Kidney (tissue), 14 donors: ENCODE results near the gene MAGED1. TPM values are rescaled to one million over a fixed set of nuclear protein-coding genes. Genes with fewer than 3 reads are reported as not detected.
A peak's percentile ranks its signal among the peaks of the same experiment; 100 is the strongest.

Source experiments
- DNase-seq, 5 donors: peaks; one replicate each; pipeline ENCODE4 v3.0.0-alpha.2; 2013 to 2020
- FAIRE-seq: peaks from 2 replicates; lab custom pipeline; 2012; peaks lifted over from hg19 to GRCh38; lab: Jason Lieb, UNC
- H3K27ac ChIP-seq, 2 donors: one replicate each; pipeline ENCODE4 v1.7.0; 2013; ENCODE audit warnings: low read depth in 2 of 2, low read length in 2 of 2, inconsistent platforms in 1 of 2
- H3K27me3 ChIP-seq: one replicate; pipeline ENCODE4 v1.7.1; 2013; ENCODE audit warnings: low read length, inconsistent platforms; ENCODE audit not compliant: control insufficient read depth, insufficient read depth
- H3K36me3 ChIP-seq, 3 donors: one replicate each; pipeline versions ENCODE4 v1.7.0 to v1.7.1; 2013; ENCODE audit warnings: low read length in 3 of 3, control low read depth in 1 of 3, inconsistent platforms in 1 of 3; ENCODE audit not compliant: insufficient read depth in 3 of 3, control insufficient read depth in 2 of 3
- H3K4me1 ChIP-seq, 3 donors: one replicate each; pipeline versions ENCODE4 v1.7.0 to v1.7.1; 2013; ENCODE audit warnings: low read length in 3 of 3, inconsistent platforms in 1 of 3, low read depth in 1 of 3; ENCODE audit not compliant: control insufficient read depth in 2 of 3, insufficient read depth in 2 of 3
- H3K4me3 ChIP-seq, 3 donors: one replicate each; pipeline versions ENCODE4 v1.7.0 to v1.8.1; 2013; ENCODE audit warnings: low read length in 3 of 3, control low read depth in 1 of 3, inconsistent platforms in 1 of 3
- H3K9ac ChIP-seq, 3 donors: one replicate each; pipeline versions ENCODE4 v1.7.0 to v1.7.1; 2013; ENCODE audit warnings: low read length in 3 of 3, control low read depth in 1 of 3, inconsistent platforms in 1 of 3
- H3K9me3 ChIP-seq, 3 donors: one replicate each; pipeline versions ENCODE4 v1.7.0 to v1.7.1; 2013; ENCODE audit warnings: low read length in 3 of 3, control low read depth in 1 of 3, inconsistent platforms in 1 of 3; ENCODE audit not compliant: control insufficient read depth in 2 of 3, insufficient read depth in 1 of 3
- CTCF ChIP-seq: IDR thresholded peaks from 3 replicates; pipeline ENCODE4 v1.5.1; 2012; ENCODE audit warnings: mild to moderate bottlenecking, moderate library complexity, borderline replicate concordance; ENCODE audit not compliant: insufficient read depth; ENCODE audit errors: extremely low read depth
- intact Hi-C: fragments of 100-400 bp; cut with DNase I; formaldehyde crosslinking; loops from one replicate; pipeline ENCODE4 v1.11.1; 2022
- polyA plus RNA-seq: library from polyadenylated mRNA; stranded (reverse); fragments of 350-450 nt; fragmentation: Illumina TruSeq; extraction: RNeasy Lipid Tissue Mini Kit (QIAGEN cat#74804); gene quantifications from one replicate; pipeline ENCODE4 v1.2.3, GENCODE V29; 2014; ENCODE audit warnings: low read depth, low replicate concordance; ENCODE audit not compliant: insufficient read depth
- total RNA-seq: library from RNA; stranded (reverse); fragmentation: NEBNext Ultra II Directional; extraction: Animal tissue kit (Norgen Biotek cat#: 25700); gene quantifications from one replicate; pipeline ENCODE4 v1.2.1, GENCODE V29; 2021
- donor health status: control.
- donor health status: control.
- donor health status: control.
- donor health status: control.
- donor health status: control.
- donor health status: DM: yes; HTN: yes; CAD: no.
- donor health status: Normal renal cell carcinoma (clear cell type).

Gene MAGED1
- total and polyA plus RNA-seq, 2 donors from 2014 or later = 104 TPM

DNA sequence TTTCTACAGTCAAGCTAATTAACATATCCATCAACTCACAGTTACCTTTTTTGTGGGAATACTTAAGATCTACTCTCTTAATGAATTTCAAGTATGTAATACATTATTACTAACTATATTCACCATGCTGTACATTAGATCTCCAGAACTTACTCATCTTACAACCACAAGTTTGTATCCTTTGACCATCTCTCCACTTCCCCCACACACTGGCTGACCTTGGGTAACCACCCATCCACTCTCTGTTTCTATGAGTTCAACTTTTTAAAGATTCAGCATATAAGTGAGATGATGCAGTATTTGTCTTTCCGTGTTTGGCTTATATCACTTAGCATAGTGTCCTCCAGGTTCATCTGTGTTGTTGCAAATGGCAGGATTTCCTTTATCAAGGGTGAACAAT lies 30.5 kb upstream of the MAGED1 start:
- Histone ChIP-seq H3K27me3 (no peaks in the 10 kb centered on the region), H3K9me3 (no peaks in the 10 kb centered on the region), H3K27ac (no peak overlapping the region), H3K36me3 (no peaks in the 10 kb centered on the region), H3K9ac (no peak overlapping the region), H3K4me3 (no peak overlapping the region), H3K4me1 (no peaks in the 10 kb centered on the region)
- no peak for DNase-seq
- FAIRE-seq = peak; percentile 30
- intact Hi-C loops = no loop called here
- no peak for TF ChIP-seq CTCF

DNA sequence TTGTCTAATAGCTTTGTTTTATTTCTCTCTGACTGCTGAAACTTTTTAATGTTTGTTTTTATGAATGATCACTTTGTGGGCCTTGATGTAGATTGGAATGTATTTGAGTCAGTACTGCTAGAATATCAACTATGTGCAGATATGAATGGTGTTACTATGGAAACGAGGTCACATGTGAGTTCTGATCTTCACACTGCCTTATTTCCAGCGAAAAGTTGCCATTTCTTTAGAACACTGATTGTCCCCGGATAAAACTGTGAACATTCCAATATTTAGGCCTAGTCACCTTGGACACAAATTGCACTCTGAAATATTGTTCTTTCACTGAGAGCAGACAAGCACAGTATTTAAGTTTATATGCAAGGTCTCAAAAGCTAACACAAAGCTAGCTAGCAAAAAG lies 27.2 kb upstream of the MAGED1 start:
- Histone ChIP-seq H3K36me3 (no peaks in the 10 kb centered on the region), H3K27me3 (no peaks in the 10 kb centered on the region), H3K4me3 (no peak overlapping the region), H3K4me1 (no peaks in the 10 kb centered on the region), H3K27ac (no peak overlapping the region), H3K9ac (no peak overlapping the region), H3K9me3 (no peaks in the 10 kb centered on the region)
- DNase-seq (no peak), FAIRE-seq (no peak)
- TF ChIP-seq CTCF = no peak
- intact Hi-C loops = no loop called here

GRCh38 chrX:51867626-51868025 lies 25.8 kb upstream of the MAGED1 start:
- DNase-seq (no peak), FAIRE-seq (no peak)
- H3K9ac ChIP-seq = no peak overlapping the region
- no peaks in the 10 kb centered on the region for H3K27me3 ChIP-seq
- H3K27ac ChIP-seq = no peak overlapping the region
- no peaks in the 10 kb centered on the region for H3K9me3 ChIP-seq
- intact Hi-C loops = no loop called here
- no peaks in the 10 kb centered on the region for H3K4me1 ChIP-seq
- no peak for TF ChIP-seq CTCF
- H3K4me3 ChIP-seq = no peak overlapping the region
- no peaks in the 10 kb centered on the region for H3K36me3 ChIP-seq

DNA sequence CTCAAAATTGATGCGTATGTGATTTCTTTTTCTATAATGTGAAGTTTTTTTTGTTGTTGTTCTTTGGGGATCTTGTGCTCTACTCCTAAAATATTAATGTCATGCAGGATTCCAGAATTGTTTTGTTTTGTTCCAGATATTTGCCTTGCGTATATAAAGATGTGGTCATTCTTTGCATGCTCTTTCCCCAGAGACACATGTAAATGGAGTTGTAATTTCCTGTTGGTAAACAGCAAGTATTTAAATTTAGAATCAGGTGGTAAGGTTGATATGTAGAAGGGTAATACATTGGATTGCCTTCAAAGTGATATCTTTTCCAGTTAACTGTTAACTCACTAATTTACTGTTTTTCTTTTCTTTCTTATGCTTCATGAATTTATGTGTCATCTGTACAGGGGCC lies 23.1 kb upstream of the MAGED1 start:
- DNase-seq (no peak), FAIRE-seq (no peak)
- H3K36me3 ChIP-seq = no peaks in the 10 kb centered on the region
- peaks cover 3% of the 10 kb centered on the region for H3K27me3 ChIP-seq
- no peak for TF ChIP-seq CTCF
- no peak overlapping the region for H3K9ac ChIP-seq
- H3K9me3 ChIP-seq = no peaks in the 10 kb centered on the region
- H3K4me1 ChIP-seq = no peaks in the 10 kb centered on the region
- intact Hi-C loops = no loop called here
- no peak overlapping the region for H3K27ac ChIP-seq
- no peak overlapping the region for H3K4me3 ChIP-seq
